DOHH2 (cell line): ENCODE results near the gene ATP6V0A4.

Source experiments
- H3F3A ChIP-seq: fragments of 200-600 bp; sonication (generic), shearing (Covaris generic); 2 replicates; pipeline ENCODE4 v1.6.0; 2016; ENCODE audit warnings: antibody characterized with exemption, mild to moderate bottlenecking; ENCODE audit not compliant: control insufficient read depth, insufficient read depth
- H3K27ac ChIP-seq: fragments of 200-600 bp; sonication (generic); 2 replicates; pipeline ENCODE4 v1.5.1; 2014; ENCODE audit warnings: low read depth, mild to moderate bottlenecking, low read length, moderate library complexity
- H3K27me3 ChIP-seq: fragments of 200-600 bp; sonication (generic); 2 replicates; pipeline ENCODE4 v1.6.1; 2014; ENCODE audit warnings: mild to moderate bottlenecking, low read length, mixed read lengths; ENCODE audit not compliant: control insufficient read depth
- H3K36me3 ChIP-seq: fragments of 200-600 bp; sonication (generic); 2 replicates; pipeline ENCODE4 v1.6.1; 2014; ENCODE audit warnings: mild to moderate bottlenecking, low read length, moderate library complexity, mixed read lengths; ENCODE audit not compliant: control insufficient read depth
- H3K4me1 ChIP-seq: fragments of 200-600 bp; sonication (generic); 2 replicates; pipeline ENCODE4 v1.6.1; 2014; ENCODE audit warnings: mild to moderate bottlenecking, low read length, mixed read lengths; ENCODE audit not compliant: control insufficient read depth
- H3K4me2 ChIP-seq: fragments of 200-600 bp; sonication (generic); 2 replicates; pipeline ENCODE4 v1.6.0; 2014; ENCODE audit warnings: mild to moderate bottlenecking, low read length, moderate library complexity
- H3K4me3 ChIP-seq: fragments of 200-600 bp; sonication (generic); 2 replicates; pipeline ENCODE4 v1.5.1; 2014; ENCODE audit warnings: mild to moderate bottlenecking, low read length, mixed read lengths
- H3K79me2 ChIP-seq: fragments of 200-600 bp; sonication (generic); 2 replicates; pipeline ENCODE4 v1.6.1; 2014; ENCODE audit warnings: mild to moderate bottlenecking, low read length, mixed read lengths; ENCODE audit not compliant: control insufficient read depth
- H3K9me2 ChIP-seq: fragments of 200-600 bp; sonication (generic); replicated peaks from 2 replicates; pipeline ENCODE4 v1.6.1; 2014; ENCODE audit warnings: mild to moderate bottlenecking, low read length, mixed read lengths; ENCODE audit not compliant: control insufficient read depth
- H3K9me3 ChIP-seq: fragments of 200-600 bp; sonication (generic); 2 replicates; pipeline ENCODE4 v1.6.1; 2014; ENCODE audit warnings: antibody characterized with exemption, low read length, mixed read lengths; ENCODE audit not compliant: control insufficient read depth, insufficient read depth
- H4K20me1 ChIP-seq: fragments of 200-600 bp; sonication (generic); 2 replicates; pipeline ENCODE4 v1.6.0; 2014; ENCODE audit warnings: low read depth, mild to moderate bottlenecking, antibody characterized with exemption, low read length, moderate library complexity; ENCODE audit not compliant: control insufficient read depth, insufficient read depth
- CTCF ChIP-seq: fragments of 200-600 bp; sonication (generic); IDR thresholded peaks from one replicate; pipeline ENCODE4 v1.5.1; 2014; ENCODE audit warnings: antibody characterized with exemption, mild to moderate bottlenecking, low read depth, low read length; ENCODE audit not compliant: poor library complexity, severe bottlenecking
- EZH2phosphoT487 ChIP-seq: fragments of 200-600 bp; sonication (generic); IDR thresholded peaks from 2 replicates; pipeline ENCODE4 v1.6.1; 2017; ENCODE audit warnings: borderline replicate concordance, mild to moderate bottlenecking, antibody characterized with exemption, low read length, moderate library complexity, mixed read lengths

The ATP6V0A4 gene

GRCh38 chr7:138755842-138756590 lies 42.0 kb downstream of the ATP6V0A4 start:
- H3K4me1 ChIP-seq, result no peaks in the 10 kb centered on the region
- no peaks in the 10 kb centered on the region for H3K36me3 ChIP-seq
- no peaks in the 10 kb centered on the region for H4K20me1 ChIP-seq
- H3K4me3 ChIP-seq, result no peak overlapping the region
- no peaks in the 10 kb centered on the region for H3K27me3 ChIP-seq
- no peaks in the 10 kb centered on the region for H3K9me2 ChIP-seq
- no peak for TF ChIP-seq EZH2phosphoT487
- TF ChIP-seq CTCF, result no peak
- H3F3A ChIP-seq, result no peaks in the 10 kb centered on the region
- no peak overlapping the region for H3K27ac ChIP-seq
- H3K4me2 ChIP-seq, result no peak overlapping the region
- H3K9me3 ChIP-seq, result no peaks in the 10 kb centered on the region
- H3K79me2 ChIP-seq, result no peaks in the 10 kb centered on the region

- Histone ChIP-seq H3K79me2 (no peaks in the 10 kb centered on the region), H3K4me3 (no peak overlapping the region), H3K9me2 (no peaks in the 10 kb centered on the region), H3K4me1 (no peaks in the 10 kb centered on the region), H3K27ac (no peak overlapping the region), H3K27me3 (no peaks in the 10 kb centered on the region), H4K20me1 (no peaks in the 10 kb centered on the region), H3K4me2 (no peak overlapping the region), H3K36me3 (no peaks in the 10 kb centered on the region), H3F3A (no peaks in the 10 kb centered on the region), H3K9me3 (no peaks in the 10 kb centered on the region)
- no peak for TF ChIP-seq CTCF
- TF ChIP-seq EZH2phosphoT487, result no peak
Observed at GRCh38 chr7:138755331-138755747, 42.7 kb downstream of the ATP6V0A4 start.

- Histone ChIP-seq H3F3A (no peaks in the 10 kb centered on the region), H3K4me2 (no peak overlapping the region), H3K36me3 (no peaks in the 10 kb centered on the region), H3K9me2 (no peaks in the 10 kb centered on the region), H4K20me1 (no peaks in the 10 kb centered on the region), H3K27me3 (no peaks in the 10 kb centered on the region), H3K79me2 (no peaks in the 10 kb centered on the region), H3K27ac (no peak overlapping the region), H3K4me3 (no peak overlapping the region), H3K4me1 (no peaks in the 10 kb centered on the region), H3K9me3 (no peaks in the 10 kb centered on the region)
- no peak for TF ChIP-seq EZH2phosphoT487
- TF ChIP-seq CTCF, result no peak
Observed at GRCh38 chr7:138753610-138754009, 44.4 kb downstream of the ATP6V0A4 start.
